ENCODE measurements around the gene CSAD.

DNA sequence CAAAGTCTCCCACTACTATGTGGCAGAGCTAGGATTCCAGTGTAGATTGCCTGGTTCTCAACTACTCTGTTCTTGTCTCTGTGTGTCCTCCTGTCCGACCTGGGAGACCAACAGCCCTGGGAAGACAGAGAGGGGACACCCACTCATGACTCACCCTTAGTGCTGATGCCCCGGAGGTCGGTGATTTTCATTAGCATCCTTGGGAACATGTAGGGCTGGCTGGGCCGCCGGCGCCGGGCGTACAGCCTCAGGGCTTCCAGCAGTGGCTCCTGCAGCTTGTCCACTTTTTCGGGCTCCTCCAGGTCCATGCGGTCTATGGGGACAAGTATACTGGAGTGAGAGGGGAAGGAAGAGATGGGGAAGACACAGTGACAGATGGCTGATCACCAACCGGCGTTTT lies 32.2 kb upstream of the CSAD start:
- TF ChIP-seq, protein P1, sequence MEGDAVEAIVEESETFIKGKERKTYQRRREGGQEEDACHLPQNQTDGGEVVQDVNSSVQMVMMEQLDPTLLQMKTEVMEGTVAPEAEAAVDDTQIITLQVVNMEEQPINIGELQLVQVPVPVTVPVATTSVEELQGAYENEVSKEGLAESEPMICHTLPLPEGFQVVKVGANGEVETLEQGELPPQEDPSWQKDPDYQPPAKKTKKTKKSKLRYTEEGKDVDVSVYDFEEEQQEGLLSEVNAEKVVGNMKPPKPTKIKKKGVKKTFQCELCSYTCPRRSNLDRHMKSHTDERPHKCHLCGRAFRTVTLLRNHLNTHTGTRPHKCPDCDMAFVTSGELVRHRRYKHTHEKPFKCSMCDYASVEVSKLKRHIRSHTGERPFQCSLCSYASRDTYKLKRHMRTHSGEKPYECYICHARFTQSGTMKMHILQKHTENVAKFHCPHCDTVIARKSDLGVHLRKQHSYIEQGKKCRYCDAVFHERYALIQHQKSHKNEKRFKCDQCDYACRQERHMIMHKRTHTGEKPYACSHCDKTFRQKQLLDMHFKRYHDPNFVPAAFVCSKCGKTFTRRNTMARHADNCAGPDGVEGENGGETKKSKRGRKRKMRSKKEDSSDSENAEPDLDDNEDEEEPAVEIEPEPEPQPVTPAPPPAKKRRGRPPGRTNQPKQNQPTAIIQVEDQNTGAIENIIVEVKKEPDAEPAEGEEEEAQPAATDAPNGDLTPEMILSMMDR (IDR thresholded peaks at IDR 0.05), result no peak
- TF ChIP-seq POLR2A (IDR thresholded peaks at IDR 0.05) (no peak), POLR2AphosphoS5 (IDR thresholded peaks at IDR 0.05; ENCODE audit: insufficient read depth in 1 of 2, low read depth in 1 of 2) (no peak)
